ENCODE data around the gene MRPL40.

- no peak for TF ChIP-seq EZH2 (IDR thresholded peaks at IDR 0.05; ENCODE audit: low read length, missing control alignments)
- TF ChIP-seq CTCF (conservative IDR thresholded peaks at IDR 0.05 in 1 of 2, IDR thresholded peaks at IDR 0.05 in 1 of 2; ENCODE audit: low read depth in 1 of 2, low read length in 2 of 2): no peak
Measured at GRCh38 chr22:19449422-19449767, 17.1 kb downstream of the MRPL40 start.
